Duodenal mucosa (tissue), 2 donors: ENCODE measurements around the gene BMI1.

ENCODE experiments used
- H3K27ac ChIP-seq: one replicate; pipeline ENCODE4 v1.7.0; 2013; ENCODE audit warnings: low read depth, low read length
- H3K27me3 ChIP-seq, 2 donors: one replicate each; pipeline ENCODE4 v1.7.0; 2013; ENCODE audit warnings: low read length in 2 of 2, control low read depth in 1 of 2; ENCODE audit not compliant: insufficient read depth in 2 of 2, control insufficient read depth in 1 of 2
- H3K36me3 ChIP-seq, 2 donors: one replicate each; pipeline ENCODE4 v1.7.0; 2013; ENCODE audit warnings: low read length in 2 of 2, control low read depth in 1 of 2; ENCODE audit not compliant: insufficient read depth in 2 of 2, control insufficient read depth in 1 of 2
- H3K4me1 ChIP-seq, 2 donors: one replicate each; pipeline ENCODE4 v1.7.0; 2013; ENCODE audit warnings: low read length in 2 of 2, control low read depth in 1 of 2; ENCODE audit not compliant: insufficient read depth in 2 of 2, control insufficient read depth in 1 of 2
- H3K4me3 ChIP-seq, 2 donors: one replicate each; pipeline ENCODE4 v1.7.0; 2013; ENCODE audit warnings: low read length in 2 of 2, low read depth in 1 of 2
- H3K9ac ChIP-seq, 2 donors: one replicate each; pipeline ENCODE4 v1.7.0; 2013; ENCODE audit warnings: low read length in 2 of 2, low read depth in 1 of 2
- H3K9me3 ChIP-seq, 2 donors: one replicate each; pipeline ENCODE4 v1.7.0; 2013; ENCODE audit warnings: low read length in 2 of 2, control low read depth in 1 of 2; ENCODE audit not compliant: control insufficient read depth in 1 of 2

The BMI1 gene

DNA sequence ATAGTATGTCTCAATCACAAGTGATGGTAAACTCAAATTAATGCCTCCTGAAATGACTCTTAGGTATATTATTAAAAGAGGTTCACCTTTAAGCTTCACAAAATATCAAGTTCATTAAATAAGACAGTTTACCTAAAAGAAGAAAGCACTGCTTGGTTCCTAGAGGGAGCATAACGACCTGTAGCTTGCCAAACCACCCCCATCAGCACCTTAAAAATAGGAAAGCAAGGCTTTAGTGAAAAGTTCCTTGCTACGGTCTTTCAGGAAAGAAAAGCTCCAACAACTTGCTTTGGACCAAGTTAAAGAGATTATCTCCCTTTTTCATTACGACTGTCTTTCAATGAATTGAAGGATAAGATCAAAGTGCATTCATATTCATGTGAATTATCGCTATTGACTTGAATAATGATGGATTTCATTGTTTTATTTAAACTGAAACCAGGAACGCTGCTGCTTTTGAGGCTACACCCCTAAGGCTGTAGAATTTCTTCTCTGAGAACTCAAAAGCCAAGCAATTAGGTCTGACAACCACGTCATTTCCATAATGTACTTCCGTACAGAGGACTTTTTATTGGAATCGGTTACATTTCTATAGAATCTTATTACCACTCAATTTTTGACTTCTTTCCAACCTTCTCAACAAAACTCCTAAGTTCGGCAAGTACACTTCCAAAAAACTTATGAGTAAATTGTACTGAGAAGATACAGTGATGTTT lies 17.4 kb downstream of the BMI1 start:
- H3K4me3 ChIP-seq, result no peak overlapping the region
- H3K27me3 ChIP-seq, result peaks cover 77 to 89% of the 10 kb centered on the region in 2 donors
- no peaks in the 10 kb centered on the region for H3K9me3 ChIP-seq
- H3K9ac ChIP-seq, result no peak overlapping the region
- no peak overlapping the region for H3K27ac ChIP-seq
- peaks cover 16 to 24% of the 10 kb centered on the region in 2 donors for H3K4me1 ChIP-seq
- no peaks in the 10 kb centered on the region for H3K36me3 ChIP-seq

- H3K9ac ChIP-seq, result no peak overlapping the region
- H3K9me3 ChIP-seq, result no peaks in the 10 kb centered on the region
- H3K27me3 ChIP-seq, result peaks cover 82 to 90% of the 10 kb centered on the region in 2 donors
- H3K4me3 ChIP-seq, result no peak overlapping the region
- peaks cover 11 to 24% of the 10 kb centered on the region in 2 donors for H3K4me1 ChIP-seq
- H3K36me3 ChIP-seq, result no peaks in the 10 kb centered on the region
- H3K27ac ChIP-seq, result no peak overlapping the region
Measured at GRCh38 chr10:22338931-22339330, 18.0 kb downstream of the BMI1 start.

DNA sequence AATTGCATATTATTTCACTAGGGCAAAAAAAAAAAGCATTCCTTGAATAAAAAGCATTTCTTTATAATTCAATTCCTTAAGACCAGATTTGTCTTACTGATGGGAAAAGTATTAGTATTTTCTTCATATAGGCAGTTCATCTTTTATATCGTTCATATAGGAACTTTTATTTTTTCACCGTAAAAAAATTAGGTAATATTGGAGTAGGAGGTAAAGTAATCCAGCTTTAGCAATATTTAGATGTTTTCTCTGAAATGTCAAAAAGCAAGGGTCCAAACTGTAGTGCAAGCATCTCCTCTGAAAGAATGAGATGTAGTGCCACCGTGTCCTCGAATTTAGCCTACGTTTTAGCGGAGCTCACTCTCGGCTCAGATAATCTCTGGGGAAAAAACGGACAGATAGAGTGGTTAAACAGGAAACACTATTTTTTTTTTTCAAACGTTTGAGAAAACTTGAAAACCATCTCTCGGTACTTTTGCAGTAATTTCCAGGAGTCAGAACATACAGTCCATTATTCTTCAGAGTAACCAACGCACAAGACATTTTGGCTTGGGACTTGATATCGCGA lies 18.9 kb downstream of the BMI1 start:
- peak overlapping the region; percentile 77 to 80 for H3K4me3 ChIP-seq
- H3K9ac ChIP-seq, result peak overlapping the region; percentile 71 to 80

DNA sequence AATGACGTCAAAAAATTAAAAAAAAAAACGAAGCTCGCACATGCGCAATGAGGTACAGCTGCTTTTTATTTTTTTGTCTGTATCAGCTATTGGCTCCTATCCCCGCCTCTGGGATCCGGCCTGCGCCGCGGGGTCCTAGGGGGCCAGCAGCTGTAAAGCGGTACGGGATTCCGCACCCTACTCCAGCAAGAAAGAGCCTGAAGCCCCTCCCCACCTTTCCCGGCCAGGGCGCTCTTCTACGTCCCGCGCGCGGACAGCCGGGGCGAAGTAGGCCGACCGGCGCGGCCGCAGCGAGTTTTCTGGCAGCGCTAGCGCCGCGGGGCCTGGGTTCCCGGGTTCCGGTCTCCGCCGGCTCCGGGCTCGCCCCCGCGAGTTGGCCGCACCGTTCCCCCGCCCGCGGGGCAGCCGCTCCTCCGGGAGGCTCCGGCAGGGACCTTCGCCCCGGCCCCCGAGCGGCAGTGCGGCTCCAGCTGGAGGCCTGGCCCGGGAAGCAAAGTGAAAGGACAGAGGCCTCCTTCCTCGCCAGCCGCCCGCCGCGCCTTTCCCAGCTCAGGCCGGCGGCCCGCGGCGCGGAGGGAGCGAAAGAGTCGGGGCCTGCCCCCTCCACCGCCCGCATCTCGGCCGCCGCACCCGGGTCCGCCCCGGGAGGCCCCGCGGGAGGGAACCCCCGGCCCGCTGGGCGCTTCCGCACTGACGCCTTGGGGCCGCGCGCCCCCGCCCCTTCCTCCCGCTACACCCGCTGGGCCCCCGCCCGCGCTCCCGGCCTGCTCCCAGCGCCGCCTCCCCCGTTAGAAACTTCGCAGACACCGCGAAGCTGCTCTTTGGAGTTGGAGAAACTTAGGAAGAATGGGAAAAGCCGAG lies 19.7 kb downstream of the BMI1 start:
- peaks cover 11 to 24% of the 10 kb centered on the region in 2 donors for H3K4me1 ChIP-seq
- peaks cover 81 to 90% of the 10 kb centered on the region in 2 donors for H3K27me3 ChIP-seq
- H3K9me3 ChIP-seq, result no peaks in the 10 kb centered on the region
- H3K36me3 ChIP-seq, result no peaks in the 10 kb centered on the region
- H3K4me3 ChIP-seq, result peak overlapping the region; percentile 77 to 80
- peak overlapping the region; percentile 71 to 80 for H3K9ac ChIP-seq
- H3K27ac ChIP-seq, result peak overlapping the region; percentile 67

More for the DNA sequence above, 18.9 kb downstream of the BMI1 start:
- Histone ChIP-seq H3K36me3 (no peaks in the 10 kb centered on the region), H3K9me3 (no peaks in the 10 kb centered on the region), H3K27ac (no peak overlapping the region), H3K4me1 (peaks cover 11 to 24% of the 10 kb centered on the region in 2 donors), H3K27me3 (peaks cover 82 to 90% of the 10 kb centered on the region in 2 donors)

GRCh38 chr10:22341190-22341925 lies 20.5 kb downstream of the BMI1 start:
- no peaks in the 10 kb centered on the region for H3K9me3 ChIP-seq
- H3K4me3 ChIP-seq, result peak overlapping the region; percentile 77 to 80
- no peaks in the 10 kb centered on the region for H3K36me3 ChIP-seq
- H3K27ac ChIP-seq, result no peak overlapping the region
- peaks cover 81 to 90% of the 10 kb centered on the region in 2 donors for H3K27me3 ChIP-seq
- peaks cover 11 to 16% of the 10 kb centered on the region in 2 donors for H3K4me1 ChIP-seq
- peak overlapping the region; percentile 71 to 80 for H3K9ac ChIP-seq

- no peak overlapping the region for H3K27ac ChIP-seq
- H3K36me3 ChIP-seq, result no peaks in the 10 kb centered on the region
- no peak overlapping the region for H3K9ac ChIP-seq
- H3K9me3 ChIP-seq, result no peaks in the 10 kb centered on the region
- no peak overlapping the region for H3K4me3 ChIP-seq
- H3K4me1 ChIP-seq, result peaks cover 11 to 12% of the 10 kb centered on the region in 2 donors
- peaks cover 77 to 90% of the 10 kb centered on the region in 2 donors for H3K27me3 ChIP-seq
Measured at GRCh38 chr10:22341926-22342196, 21.0 kb downstream of the BMI1 start.

- Histone ChIP-seq H3K27me3 (peaks cover 75 to 88% of the 10 kb centered on the region in 2 donors), H3K4me3 (no peak overlapping the region), H3K9me3 (no peaks in the 10 kb centered on the region), H3K9ac (no peak overlapping the region), H3K4me1 (peaks cover 11 to 12% of the 10 kb centered on the region in 2 donors), H3K27ac (no peak overlapping the region), H3K36me3 (no peaks in the 10 kb centered on the region)
Measured at GRCh38 chr10:22342421-22342820, 21.5 kb downstream of the BMI1 start.

DNA sequence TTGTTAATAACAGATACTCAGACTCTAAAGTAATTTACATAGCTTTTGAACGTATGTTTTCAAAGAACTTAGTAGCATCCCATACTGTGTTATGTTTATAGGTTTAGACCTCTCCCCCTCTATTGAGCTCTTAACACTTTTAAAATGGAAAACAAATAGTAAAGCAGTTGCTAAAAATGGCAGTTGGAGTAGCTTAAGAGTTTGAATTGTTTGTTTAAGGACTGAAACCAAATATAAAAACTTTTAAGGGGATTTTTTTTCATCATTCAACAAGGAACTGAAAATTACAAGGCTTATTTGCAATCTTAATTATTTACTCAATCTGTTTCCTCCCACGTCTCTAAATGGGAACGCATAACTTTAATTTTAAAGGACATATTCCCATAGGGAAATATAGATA lies 22.8 kb downstream of the BMI1 start:
- Histone ChIP-seq H3K9me3 (no peaks in the 10 kb centered on the region), H3K36me3 (no peaks in the 10 kb centered on the region), H3K4me1 (peaks cover 11 to 12% of the 10 kb centered on the region in 2 donors), H3K27ac (no peak overlapping the region), H3K27me3 (peaks cover 62 to 75% of the 10 kb centered on the region in 2 donors), H3K9ac (no peak overlapping the region), H3K4me3 (no peak overlapping the region)

- no peak overlapping the region for H3K9ac ChIP-seq
- no peak overlapping the region for H3K4me3 ChIP-seq
- H3K27ac ChIP-seq, result no peak overlapping the region
- peaks cover 11 to 12% of the 10 kb centered on the region in 2 donors for H3K4me1 ChIP-seq
- no peaks in the 10 kb centered on the region for H3K9me3 ChIP-seq
- H3K27me3 ChIP-seq, result peaks cover 57 to 70% of the 10 kb centered on the region in 2 donors
- H3K36me3 ChIP-seq, result no peaks in the 10 kb centered on the region
Measured at GRCh38 chr10:22344249-22344648, 23.4 kb downstream of the BMI1 start.
